ENCODE measurements around the gene CHCHD10.

Gene CHCHD10

GRCh38 chr22:23772649-23773473 lies 5.1 kb upstream of the CHCHD10 start, which contains the start of gene MMP11:
MMP11 (plus strand) TSS chr22:23772849; CDS start chr22:23772871, 22 bp downstream.
- peak; percentile 71 for DNase-seq (ENCODE audit: low spot score)

GRCh38 chr22:23772315-23772648 lies 4.5 kb upstream of the CHCHD10 start:
- DNase-seq (ENCODE audit: low spot score), result no peak

GRCh38 chr22:23769321-23769965 lies 1.7 kb upstream of the CHCHD10 start:
- no peak for DNase-seq (ENCODE audit: low spot score)

- no peak for DNase-seq (ENCODE audit: low spot score)
These were observed 484 bp downstream of the CHCHD10 start for GRCh38 chr22:23767303-23767672.

- DNase-seq (ENCODE audit: low spot score), result no peak
These were observed 2.6 kb downstream of the CHCHD10 start for GRCh38 chr22:23764899-23765881.

- DNase-seq (ENCODE audit: low spot score), result no peak
These were observed 3.8 kb downstream of the CHCHD10 start for GRCh38 chr22:23763954-23764353.

- DNase-seq (ENCODE audit: low spot score), result no peak
These were observed 4.2 kb downstream of the CHCHD10 start for GRCh38 chr22:23763579-23763945.

- DNase-seq (ENCODE audit: low spot score), result peak; percentile 73
These were observed 4.8 kb downstream of the CHCHD10 start, which contains the start of gene C22orf15 for GRCh38 chr22:23762842-23763578. C22orf15 (plus strand) TSS chr22:23762990; CDS start chr22:23763307, 317 bp downstream.

- no peak for DNase-seq (ENCODE audit: low spot score)
These were observed 7.7 kb downstream of the CHCHD10 start for GRCh38 chr22:23760056-23760455.

- DNase-seq (ENCODE audit: low spot score), result no peak
These were observed 8.2 kb downstream of the CHCHD10 start for GRCh38 chr22:23759566-23759965.

GRCh38 chr22:23756891-23757290 lies 10.9 kb downstream of the CHCHD10 start:
- no peak for DNase-seq (ENCODE audit: low spot score)

GRCh38 chr22:23755711-23756110 lies 12.1 kb downstream of the CHCHD10 start:
- DNase-seq (ENCODE audit: low spot score), result no peak

GRCh38 chr22:23754980-23755636 lies 12.7 kb downstream of the CHCHD10 start:
- no peak for DNase-seq (ENCODE audit: low spot score)

GRCh38 chr22:23754220-23754919 lies 13.4 kb downstream of the CHCHD10 start, which contains the start of gene VPREB3:
VPREB3 (minus strand) TSS chr22:23754425; CDS start chr22:23754363, 62 bp downstream.
- DNase-seq (ENCODE audit: low spot score), result no peak

GRCh38 chr22:23753385-23753784 lies 14.4 kb downstream of the CHCHD10 start:
- DNase-seq (ENCODE audit: low spot score), result no peak

GRCh38 chr22:23752750-23753149 lies 15.0 kb downstream of the CHCHD10 start:
- no peak for DNase-seq (ENCODE audit: low spot score)

GRCh38 chr22:23752090-23752691 lies 15.6 kb downstream of the CHCHD10 start:
- no peak for DNase-seq (ENCODE audit: low spot score)

- DNase-seq (ENCODE audit: low spot score), result no peak
These were observed 16.3 kb downstream of the CHCHD10 start for GRCh38 chr22:23751441-23751996.

- DNase-seq (ENCODE audit: low spot score), result peak; percentile 87
These were observed 16.9 kb downstream of the CHCHD10 start, which contains the start of gene ZNF70 for GRCh38 chr22:23750714-23751440. ZNF70 (minus strand) TSS chr22:23751112; CDS start chr22:23745140, 5,972 bp downstream.

All from hepatic stellate cell (primary cell).